Calu3 (cell line): ENCODE measurements around the gene STOM. TPM values are rescaled to one million over a fixed set of nuclear protein-coding genes. Genes with fewer than 3 reads are reported as not detected.
A peak's percentile ranks its signal among the peaks of the same experiment; 100 is the strongest.

Experiments
- BruUV-seq: library from RNA; stranded (reverse); fragments of 400-500 nt; replicated peaks from 2 replicates; lab custom pipeline; 2021; lab: Mats Ljungman, UMichigan
- CTCF ChIA-PET: fragments of 300-600 bp; sonication (Branson Sonifier 250); formaldehyde crosslinking; loops from one replicate; lab custom pipeline; 2022; ENCODE audit warnings: antibody characterized with exemption; lab: Charles Lee
- DNase-seq: peaks from one replicate; pipeline ENCODE4 v3.0.0; 2022
- H3K27ac Mint-ChIP-seq: one replicate; pipeline ENCODE4 v1.8.0; 2022; ENCODE audit warnings: mixed read lengths; ENCODE audit not compliant: unreplicated experiment
- H3K27me3 Mint-ChIP-seq: one replicate; pipeline ENCODE4 v1.8.0; 2022; ENCODE audit warnings: mixed read lengths; ENCODE audit not compliant: unreplicated experiment
- H3K36me3 Mint-ChIP-seq: one replicate; pipeline ENCODE4 v1.8.0; 2022; ENCODE audit warnings: mild to moderate bottlenecking, moderate library complexity, mixed read lengths; ENCODE audit not compliant: insufficient read depth, unreplicated experiment
- H3K4me1 Mint-ChIP-seq: one replicate; pipeline ENCODE4 v1.8.0; 2022; ENCODE audit warnings: mild to moderate bottlenecking, low read depth, mixed read lengths; ENCODE audit not compliant: unreplicated experiment
- H3K4me3 Mint-ChIP-seq: one replicate; pipeline ENCODE4 v1.8.0; 2022; ENCODE audit warnings: mild to moderate bottlenecking, low read depth, moderate library complexity, mixed read lengths; ENCODE audit not compliant: unreplicated experiment
- H3K9me3 Mint-ChIP-seq: one replicate; pipeline ENCODE4 v1.8.0; 2022; ENCODE audit warnings: low read depth, mixed read lengths; ENCODE audit not compliant: unreplicated experiment
- intact Hi-C: fragments of 100-400 bp; cut with micrococcal nuclease; formaldehyde crosslinking; loops from one replicate; pipeline ENCODE4 v1.10.0; 2022; ENCODE audit not compliant: unreplicated experiment
- total RNA-seq: library from RNA; stranded (reverse); gene quantifications from 2 replicates; pipeline ENCODE4 v1.2.3, GENCODE V29; 2022
- TF ChIP-seq, protein P1 (sequence below): fragments of 200-600 bp; IDR thresholded peaks from one replicate; pipeline ENCODE4 v1.8.0; 2022; ENCODE audit warnings: antibody characterized with exemption; ENCODE audit not compliant: unreplicated experiment

The STOM gene
- total RNA-seq, 1 experiment from 2014 or later = 25.5 TPM

DNA sequence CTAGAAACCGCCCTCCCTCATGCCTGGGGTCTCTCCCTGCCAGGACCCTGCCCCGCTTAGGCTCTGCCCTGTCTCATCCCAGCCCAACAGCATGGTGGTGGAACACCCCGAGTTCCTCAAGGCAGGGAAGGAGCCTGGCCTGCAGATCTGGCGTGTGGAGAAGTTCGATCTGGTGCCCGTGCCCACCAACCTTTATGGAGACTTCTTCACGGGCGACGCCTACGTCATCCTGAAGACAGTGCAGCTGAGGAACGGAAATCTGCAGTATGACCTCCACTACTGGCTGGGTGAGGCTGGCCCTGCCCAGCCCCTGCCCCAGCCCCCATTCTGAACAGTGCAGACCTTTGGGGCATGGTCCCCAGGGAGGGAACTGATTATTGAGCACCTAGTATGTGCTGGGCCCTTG is 68.2 kb downstream of the STOM start:
- no peak for DNase-seq
- no TSS peak for BruUV-seq
- peaks cover 8% of the 10 kb centered on the region for H3K36me3 Mint-ChIP-seq
- no peaks in the 10 kb centered on the region for H3K9me3 Mint-ChIP-seq
- TF ChIP-seq, protein P1, sequence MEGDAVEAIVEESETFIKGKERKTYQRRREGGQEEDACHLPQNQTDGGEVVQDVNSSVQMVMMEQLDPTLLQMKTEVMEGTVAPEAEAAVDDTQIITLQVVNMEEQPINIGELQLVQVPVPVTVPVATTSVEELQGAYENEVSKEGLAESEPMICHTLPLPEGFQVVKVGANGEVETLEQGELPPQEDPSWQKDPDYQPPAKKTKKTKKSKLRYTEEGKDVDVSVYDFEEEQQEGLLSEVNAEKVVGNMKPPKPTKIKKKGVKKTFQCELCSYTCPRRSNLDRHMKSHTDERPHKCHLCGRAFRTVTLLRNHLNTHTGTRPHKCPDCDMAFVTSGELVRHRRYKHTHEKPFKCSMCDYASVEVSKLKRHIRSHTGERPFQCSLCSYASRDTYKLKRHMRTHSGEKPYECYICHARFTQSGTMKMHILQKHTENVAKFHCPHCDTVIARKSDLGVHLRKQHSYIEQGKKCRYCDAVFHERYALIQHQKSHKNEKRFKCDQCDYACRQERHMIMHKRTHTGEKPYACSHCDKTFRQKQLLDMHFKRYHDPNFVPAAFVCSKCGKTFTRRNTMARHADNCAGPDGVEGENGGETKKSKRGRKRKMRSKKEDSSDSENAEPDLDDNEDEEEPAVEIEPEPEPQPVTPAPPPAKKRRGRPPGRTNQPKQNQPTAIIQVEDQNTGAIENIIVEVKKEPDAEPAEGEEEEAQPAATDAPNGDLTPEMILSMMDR = no peak
- H3K4me1 Mint-ChIP-seq = peaks cover 27% of the 10 kb centered on the region
- no peak overlapping the region for H3K27ac Mint-ChIP-seq
- H3K4me3 Mint-ChIP-seq = no peak overlapping the region
- no peaks in the 10 kb centered on the region for H3K27me3 Mint-ChIP-seq
- CTCF ChIA-PET = no interaction called here
- intact Hi-C loops = no loop called here

DNA sequence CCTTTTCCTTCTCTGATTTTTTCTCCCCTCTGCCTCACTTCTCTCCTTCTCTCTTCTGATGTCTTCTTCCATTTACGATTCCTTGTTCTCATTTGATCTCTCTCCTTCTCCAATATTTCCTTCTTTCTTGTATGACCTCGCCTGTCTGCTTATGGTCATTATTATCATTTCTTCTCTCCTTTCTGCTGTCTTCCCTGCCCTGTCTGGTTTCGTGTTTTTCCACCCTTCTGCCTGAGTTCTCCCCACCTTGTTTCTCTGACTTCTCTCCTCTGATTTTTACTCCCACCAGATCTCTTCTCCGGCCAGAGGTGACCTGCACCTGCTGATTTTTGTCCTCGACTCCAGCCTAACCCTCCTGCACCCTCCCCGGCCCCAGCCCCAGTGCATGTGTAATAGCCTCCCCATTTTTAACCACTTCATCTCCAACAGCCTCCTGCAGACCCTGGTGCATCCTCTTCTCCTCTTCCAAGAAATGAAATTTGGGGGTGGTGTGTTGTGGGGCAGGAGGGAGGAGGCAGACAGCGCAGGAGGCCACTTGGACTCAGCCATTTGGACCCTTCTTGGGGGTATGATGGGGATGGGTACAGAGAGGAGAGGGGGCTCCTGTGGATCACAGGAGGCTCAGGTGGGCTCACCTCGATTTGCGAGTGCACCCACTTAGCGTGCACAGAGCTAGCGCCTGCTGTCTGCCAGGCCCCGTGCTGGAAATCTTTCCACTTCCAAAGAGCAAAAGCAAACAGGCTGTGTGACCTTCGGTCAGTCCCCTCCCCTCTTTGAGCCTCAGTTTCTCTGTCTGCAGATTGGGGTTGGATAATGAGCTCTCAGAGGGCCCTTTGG is 69.5 kb downstream of the STOM start:
- TSS peak; percentile 51 for BruUV-seq
- H3K36me3 Mint-ChIP-seq = peaks cover 8% of the 10 kb centered on the region
- CTCF ChIA-PET = no interaction called here
- intact Hi-C loops = no loop called here
- H3K4me3 Mint-ChIP-seq = peak overlapping the region; percentile 72
- H3K4me1 Mint-ChIP-seq = peaks cover 27% of the 10 kb centered on the region
- H3K27ac Mint-ChIP-seq = peak overlapping the region; percentile 60
- H3K27me3 Mint-ChIP-seq = no peaks in the 10 kb centered on the region
- H3K9me3 Mint-ChIP-seq = no peaks in the 10 kb centered on the region
- no peak for DNase-seq
- TF ChIP-seq, protein P1 = no peak

DNA sequence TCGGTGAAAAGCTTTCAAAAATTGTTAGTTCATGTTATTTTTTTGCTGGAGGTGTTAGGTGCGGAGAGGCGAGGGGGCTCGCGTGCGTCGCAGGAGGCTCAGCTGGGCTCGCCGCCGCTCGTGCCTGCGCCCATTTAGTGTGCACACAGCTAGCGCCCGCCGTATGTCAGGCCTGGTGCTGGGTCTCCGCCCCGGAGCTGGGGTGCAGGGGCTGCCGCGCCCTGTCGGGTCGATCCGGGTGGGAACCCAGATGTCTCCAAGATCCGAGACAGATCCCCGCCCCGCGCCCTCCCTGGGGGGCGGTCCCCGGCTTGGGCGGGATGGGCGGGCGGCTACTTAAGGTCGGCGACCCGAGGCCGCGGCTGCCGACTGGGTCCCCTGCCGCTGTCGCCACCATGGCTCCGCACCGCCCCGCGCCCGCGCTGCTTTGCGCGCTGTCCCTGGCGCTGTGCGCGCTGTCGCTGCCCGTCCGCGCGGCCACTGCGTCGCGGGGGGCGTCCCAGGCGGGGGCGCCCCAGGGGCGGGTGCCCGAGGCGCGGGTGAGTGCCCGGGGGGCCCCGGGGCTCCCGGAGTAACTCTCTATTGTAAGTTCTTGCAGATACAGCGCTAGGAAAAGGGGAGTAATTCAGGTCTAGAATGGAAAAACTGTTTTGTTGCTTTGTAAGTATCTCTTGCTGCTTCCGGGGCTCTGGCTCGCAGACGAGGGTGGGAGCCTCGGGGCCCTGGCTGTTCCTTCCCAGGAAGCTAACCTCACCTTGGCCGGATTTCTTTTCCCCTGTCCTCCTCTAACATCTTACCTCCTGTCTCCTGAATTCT is 70.4 kb downstream of the STOM start:
- intact Hi-C loops = no loop called here
- peaks cover 8% of the 10 kb centered on the region for H3K36me3 Mint-ChIP-seq
- H3K4me3 Mint-ChIP-seq = peak overlapping the region; percentile 72
- TF ChIP-seq, protein P1 = no peak
- peak overlapping the region; percentile 60 for H3K27ac Mint-ChIP-seq
- no peak for DNase-seq
- no peaks in the 10 kb centered on the region for H3K9me3 Mint-ChIP-seq
- H3K4me1 Mint-ChIP-seq = peaks cover 27% of the 10 kb centered on the region
- no peaks in the 10 kb centered on the region for H3K27me3 Mint-ChIP-seq
- BruUV-seq = no TSS peak
- CTCF ChIA-PET = no interaction called here

DNA sequence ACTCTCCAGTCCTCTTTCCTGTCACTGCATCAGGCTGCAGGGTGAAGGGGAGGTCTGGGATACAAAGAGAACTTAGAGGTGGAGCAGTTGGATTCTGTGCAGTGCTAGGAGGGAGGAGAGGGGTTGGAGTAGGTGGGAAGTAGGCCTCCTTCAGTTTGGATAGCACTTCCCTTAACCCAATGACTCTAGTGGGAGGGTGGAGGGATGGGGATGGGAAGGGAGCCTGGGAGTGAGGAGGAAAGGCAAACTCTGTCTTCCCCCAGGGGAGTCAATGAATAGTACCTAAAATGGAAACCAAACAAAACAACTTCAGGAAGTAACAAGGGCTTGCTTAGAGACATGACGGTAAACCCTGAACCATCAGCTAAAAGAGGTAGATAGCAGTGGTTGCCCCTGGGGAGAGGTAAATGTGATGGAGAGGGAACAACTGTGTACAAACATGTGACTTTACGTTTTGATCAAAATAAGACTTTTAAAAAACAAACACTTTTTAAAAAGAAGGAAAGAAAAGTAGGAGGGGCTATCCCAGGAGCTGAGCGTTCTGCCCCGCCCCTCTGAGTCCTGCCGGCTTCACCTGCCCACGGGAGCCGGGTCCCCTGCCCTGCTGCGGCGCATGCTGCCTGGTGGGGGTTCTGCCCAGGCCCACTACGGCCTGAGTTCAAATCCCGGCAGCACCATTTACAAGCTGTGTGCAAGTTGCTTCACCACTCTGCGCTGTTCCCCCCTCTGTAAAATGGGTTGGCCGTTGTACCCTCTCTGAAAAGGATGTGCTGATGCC is 71.2 kb downstream of the STOM start:
- BruUV-seq = no TSS peak
- no peak overlapping the region for H3K27ac Mint-ChIP-seq
- DNase-seq = no peak
- H3K4me1 Mint-ChIP-seq = peaks cover 27% of the 10 kb centered on the region
- no peaks in the 10 kb centered on the region for H3K9me3 Mint-ChIP-seq
- peak overlapping the region; percentile 72 for H3K4me3 Mint-ChIP-seq
- peaks cover 8% of the 10 kb centered on the region for H3K36me3 Mint-ChIP-seq
- H3K27me3 Mint-ChIP-seq = no peaks in the 10 kb centered on the region
- TF ChIP-seq, protein P1 = no peak
- intact Hi-C loops = no loop called here
- CTCF ChIA-PET = no interaction called here
